ENCODE data around the gene TRMT5.

TRMT5 gene

GRCh38 chr14:60963761-60964160, 17.1 kb downstream of the TRMT5 start:
- no peak for DNase-seq

GRCh38 chr14:60958146-60958545, 22.7 kb downstream of the TRMT5 start:
- DNase-seq: no peak

- no peak for DNase-seq
Measured at GRCh38 chr14:60956632-60957031, 24.2 kb downstream of the TRMT5 start.

- no peak for DNase-seq
Measured at GRCh38 chr14:60956202-60956601, 24.7 kb downstream of the TRMT5 start.

GRCh38 chr14:60951776-60952435, 29.0 kb downstream of the TRMT5 start:
- no peak for DNase-seq

- no peak for DNase-seq
Measured at GRCh38 chr14:60946773-60947172, 34.1 kb downstream of the TRMT5 start.

GRCh38 chr14:60945984-60946383, 34.9 kb downstream of the TRMT5 start:
- no peak for DNase-seq

GRCh38 chr14:60944204-60944603, 36.7 kb downstream of the TRMT5 start:
- DNase-seq: no peak

- DNase-seq: no peak
Measured at GRCh38 chr14:60943637-60944032, 37.2 kb downstream of the TRMT5 start.

GRCh38 chr14:60935319-60935718, 45.6 kb downstream of the TRMT5 start:
- DNase-seq: no peak

GRCh38 chr14:60933920-60934655, 46.8 kb downstream of the TRMT5 start:
- DNase-seq: no peak

- DNase-seq: no peak
Measured at GRCh38 chr14:60931218-60931617, 49.7 kb downstream of the TRMT5 start.

- DNase-seq: no peak
Measured at GRCh38 chr14:60926002-60926401, 54.9 kb downstream of the TRMT5 start.

GRCh38 chr14:60925286-60925685, 55.6 kb downstream of the TRMT5 start:
- DNase-seq: no peak

GRCh38 chr14:60922050-60922449, 58.8 kb downstream of the TRMT5 start:
- DNase-seq: no peak

Measured in NCI-H510A (cell line).